Measurements from ENCODE around the gene RAET1L. TPM values are rescaled to one million over a fixed set of nuclear protein-coding genes. Genes with fewer than 3 reads are reported as not detected.
"Not testable (repeated sequence)": the region's sequence is repeated elsewhere in the genome, so short reads cannot be mapped to it uniquely, and the experiment has no call there.

RAET1L gene
- total RNA-seq, 2 donors from 2014 or later: not detected

- TF ChIP-seq CTCF (IDR thresholded peaks at IDR 0.05): no peak
- H3K27me3 ChIP-seq (replicated peaks; ENCODE audit: insufficient read depth): peaks cover 9% of the 10 kb centered on the region
- H3K9me3 ChIP-seq: no peaks in the 10 kb centered on the region
- H3K27ac ChIP-seq: no peak overlapping the region
- H3K4me3 ChIP-seq: peak overlapping the region; percentile 77
- DNase-seq (ENCODE audit: low spot score) (peak; percentile 51), ATAC-seq (ENCODE audit: insufficient number of reproducible peaks, low FRiP score, low read depth) (peak; percentile 83)
- H3K4me1 ChIP-seq (ENCODE audit: control insufficient read depth in 1 of 2, low read depth in 2 of 2): peaks cover 5 to 19% of the 10 kb centered on the region in 2 donors
- H3K36me3 ChIP-seq: no peaks in the 10 kb centered on the region
Observed at GRCh38 chr6:150004783-150005717, 20.3 kb downstream of the RAET1L start.

- Histone ChIP-seq H3K27ac (no peak overlapping the region), H3K4me3 (peak overlapping the region; percentile 77), H3K4me1 (ENCODE audit: control insufficient read depth in 1 of 2, low read depth in 2 of 2) (peaks cover 5 to 19% of the 10 kb centered on the region in 2 donors), H3K9me3 (no peaks in the 10 kb centered on the region), H3K36me3 (no peaks in the 10 kb centered on the region), H3K27me3 (replicated peaks; ENCODE audit: insufficient read depth) (peaks cover 9% of the 10 kb centered on the region)
- ATAC-seq (ENCODE audit: insufficient number of reproducible peaks, low FRiP score, low read depth) (no peak), DNase-seq (ENCODE audit: low spot score) (no peak)
- no peak for TF ChIP-seq CTCF (IDR thresholded peaks at IDR 0.05)
Observed at GRCh38 chr6:150004101-150004782, 21.1 kb downstream of the RAET1L start.

GRCh38 chr6:150003599-150003998 is 21.7 kb downstream of the RAET1L start:
- peaks cover 5 to 19% of the 10 kb centered on the region in 2 donors for H3K4me1 ChIP-seq (ENCODE audit: control insufficient read depth in 1 of 2, low read depth in 2 of 2)
- not testable (repeated sequence) for H3K4me3 ChIP-seq; ATAC-seq (ENCODE audit: insufficient number of reproducible peaks, low FRiP score, low read depth); DNase-seq (ENCODE audit: low spot score); H3K27me3 ChIP-seq (replicated peaks; ENCODE audit: insufficient read depth); H3K27ac ChIP-seq; H3K9me3 ChIP-seq; H3K36me3 ChIP-seq

GRCh38 chr6:150002710-150003109 is 22.6 kb downstream of the RAET1L start:
- TF ChIP-seq CTCF (IDR thresholded peaks at IDR 0.05): no peak
- Histone ChIP-seq H3K27me3 (replicated peaks; ENCODE audit: insufficient read depth) (peaks cover 9% of the 10 kb centered on the region), H3K4me1 (ENCODE audit: control insufficient read depth in 1 of 2, low read depth in 2 of 2) (peaks cover 5 to 19% of the 10 kb centered on the region in 2 donors), H3K36me3 (no peaks in the 10 kb centered on the region), H3K9me3 (no peaks in the 10 kb centered on the region), H3K27ac (no peak overlapping the region), H3K4me3 (no peak overlapping the region)
- ATAC-seq (ENCODE audit: insufficient number of reproducible peaks, low FRiP score, low read depth) (no peak), DNase-seq (ENCODE audit: low spot score) (no peak)

GRCh38 chr6:150001295-150002008 is 23.9 kb downstream of the RAET1L start:
- Histone ChIP-seq H3K9me3 (no peaks in the 10 kb centered on the region), H3K27me3 (replicated peaks; ENCODE audit: insufficient read depth) (peaks cover 9% of the 10 kb centered on the region), H3K27ac (no peak overlapping the region), H3K36me3 (no peaks in the 10 kb centered on the region), H3K4me3 (no peak overlapping the region), H3K4me1 (ENCODE audit: control insufficient read depth in 1 of 2, low read depth in 2 of 2) (peaks cover 5 to 19% of the 10 kb centered on the region in 2 donors)
- ATAC-seq (ENCODE audit: insufficient number of reproducible peaks, low FRiP score, low read depth): no peak
- no peak for TF ChIP-seq CTCF (IDR thresholded peaks at IDR 0.05)
- no peak for DNase-seq (ENCODE audit: low spot score)

All from thoracic aorta (tissue), 2 donors.